Activated gamma-delta T cell (primary cell): ENCODE data around the gene RALGAPA2.

Source experiments
- DNase-seq: peaks from one replicate; lab custom pipeline; 2025; lab: John Stamatoyannopoulos, UW

Gene RALGAPA2

GRCh38 chr20:20629556-20630188 is 82.8 kb downstream of the RALGAPA2 start:
- no peak for DNase-seq

DNA sequence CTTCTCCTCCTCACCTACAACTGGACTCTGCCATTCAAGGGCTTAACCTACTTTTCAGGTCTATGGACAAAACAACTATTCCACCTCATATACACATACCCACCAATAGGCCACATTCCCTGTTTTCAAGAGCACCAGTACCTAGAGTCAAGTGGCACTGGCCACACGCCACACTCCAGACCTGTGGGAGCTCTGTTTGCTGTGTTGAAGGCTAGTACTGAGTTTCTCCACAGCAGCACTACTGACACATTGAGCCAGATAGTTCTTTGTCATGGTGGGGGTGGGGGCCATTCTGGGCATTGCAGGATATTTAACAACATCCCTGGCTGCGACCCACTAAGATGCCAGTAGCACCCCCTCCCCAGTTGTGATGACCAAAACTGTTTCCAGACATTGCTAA is 84.1 kb downstream of the RALGAPA2 start:
- DNase-seq: no peak

DNA sequence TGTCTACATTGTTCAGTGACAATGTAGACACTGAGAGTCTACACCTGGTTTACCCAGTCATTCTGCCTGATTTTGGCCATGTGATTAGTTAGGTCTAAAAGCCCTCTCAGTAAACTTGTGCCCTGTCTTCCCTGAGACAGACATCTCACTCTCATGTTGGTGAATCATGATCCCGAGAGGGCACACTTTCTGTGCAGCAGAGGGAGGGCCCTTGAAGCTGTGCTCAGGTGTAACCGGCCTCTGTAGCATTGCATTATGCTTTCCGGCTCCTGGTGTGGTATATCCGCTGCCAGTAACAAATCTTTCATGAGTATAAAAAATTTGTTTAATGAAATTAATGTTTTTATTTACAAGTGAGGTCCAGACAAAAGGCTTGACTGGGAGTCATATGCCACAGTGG is 85.0 kb downstream of the RALGAPA2 start:
- no peak for DNase-seq

GRCh38 chr20:20624914-20625313 is 87.5 kb downstream of the RALGAPA2 start:
- no peak for DNase-seq

GRCh38 chr20:20621195-20621594 is 91.2 kb downstream of the RALGAPA2 start:
- DNase-seq: no peak

- no peak for DNase-seq
These were observed 98.1 kb downstream of the RALGAPA2 start for GRCh38 chr20:20614391-20614790.

DNA sequence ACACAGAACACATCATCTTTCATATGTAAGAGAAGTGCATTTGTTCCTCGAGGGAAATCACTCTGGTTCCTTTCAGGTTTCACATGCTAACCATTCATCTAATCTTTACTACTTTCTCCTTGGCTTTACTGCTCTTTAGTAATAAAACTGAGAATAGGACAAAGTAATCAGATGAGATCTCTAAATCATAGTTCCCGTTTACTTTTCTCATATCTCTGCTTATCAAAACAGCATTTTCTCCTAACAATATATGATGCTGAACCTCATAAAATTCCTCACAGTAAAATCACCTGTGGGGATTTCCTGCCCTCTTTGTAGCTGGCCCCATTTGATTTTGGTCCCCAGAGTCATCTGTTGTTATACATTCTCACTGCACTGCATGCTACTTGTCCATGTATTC is 100.2 kb downstream of the RALGAPA2 start:
- DNase-seq: no peak

DNA sequence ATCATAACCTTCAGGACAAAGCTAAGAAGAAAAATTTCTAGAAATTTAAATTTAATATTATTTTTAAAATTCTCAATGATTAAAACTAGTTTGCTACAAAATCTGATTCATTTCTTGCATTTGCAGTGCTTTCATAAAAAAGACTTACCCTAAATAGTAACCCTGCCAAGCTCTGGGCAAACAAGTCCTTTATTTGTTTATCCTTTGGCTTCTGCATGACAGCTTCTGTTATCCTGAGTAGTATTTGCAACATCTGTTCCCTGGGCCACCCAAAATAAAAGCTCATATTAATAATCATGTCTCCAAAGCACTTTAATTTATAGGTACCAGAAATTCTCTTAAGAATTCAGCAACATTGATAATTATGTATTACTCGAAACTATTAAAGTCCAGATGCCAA is 101.3 kb downstream of the RALGAPA2 start:
- DNase-seq: no peak

DNA sequence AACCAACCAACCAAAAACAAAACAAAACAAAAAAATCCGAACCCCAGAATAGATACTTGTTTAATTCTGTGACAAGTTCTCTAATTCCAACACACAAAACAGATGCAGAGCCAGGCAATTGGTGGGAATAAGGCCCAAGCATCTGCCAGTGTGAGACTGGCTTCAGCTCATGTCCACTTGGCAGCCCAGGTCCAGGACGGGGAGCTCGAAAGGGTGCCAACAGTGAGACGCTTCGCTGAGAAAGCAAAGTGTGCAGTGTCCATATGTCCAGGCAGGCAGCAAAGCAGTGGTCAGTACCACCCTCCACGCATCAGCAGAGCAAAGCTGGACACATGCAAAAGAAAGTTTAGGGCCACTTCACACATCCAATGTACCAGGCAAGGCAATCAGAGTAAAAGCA is 102.9 kb downstream of the RALGAPA2 start:
- no peak for DNase-seq

- DNase-seq: no peak
These were observed 103.8 kb downstream of the RALGAPA2 start for GRCh38 chr20:20608641-20609040.

DNA sequence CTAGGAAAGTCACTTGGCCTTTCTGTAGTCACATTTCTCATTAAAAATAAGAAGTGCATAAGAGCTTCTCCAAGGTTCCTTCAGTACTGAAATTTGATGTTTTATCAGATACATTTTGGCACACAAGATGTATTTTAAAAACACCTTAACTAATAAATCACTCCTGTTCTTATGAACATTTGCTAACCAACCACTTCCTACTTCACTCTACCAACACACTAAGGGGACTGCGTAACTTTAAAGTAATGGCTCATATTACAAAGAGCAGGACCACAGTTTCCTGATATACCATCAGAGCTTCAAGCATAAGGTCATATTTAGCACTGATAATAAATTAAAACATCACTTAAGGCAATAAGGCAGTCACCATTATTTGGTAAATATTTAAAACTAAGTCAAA is 104.4 kb downstream of the RALGAPA2 start:
- no peak for DNase-seq

DNA sequence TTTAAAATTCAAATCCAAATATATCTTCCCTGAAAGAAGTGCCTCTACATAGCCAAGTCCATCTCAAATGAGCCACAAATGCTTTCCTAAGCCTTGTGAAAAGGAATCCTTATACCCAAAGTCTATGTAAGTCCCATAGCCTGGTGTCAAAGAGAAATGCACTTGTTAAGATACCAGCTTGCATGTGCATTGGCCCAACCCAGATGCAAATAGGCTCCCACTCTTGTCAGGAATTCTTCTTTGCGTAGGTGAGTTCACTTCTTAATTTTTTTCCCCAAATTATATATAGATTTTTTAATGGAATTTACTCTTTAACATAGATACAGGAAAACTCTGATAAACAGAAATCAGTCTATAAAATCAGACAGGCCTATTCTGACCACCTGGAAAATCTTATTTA is 105.6 kb downstream of the RALGAPA2 start:
- DNase-seq: no peak

DNA sequence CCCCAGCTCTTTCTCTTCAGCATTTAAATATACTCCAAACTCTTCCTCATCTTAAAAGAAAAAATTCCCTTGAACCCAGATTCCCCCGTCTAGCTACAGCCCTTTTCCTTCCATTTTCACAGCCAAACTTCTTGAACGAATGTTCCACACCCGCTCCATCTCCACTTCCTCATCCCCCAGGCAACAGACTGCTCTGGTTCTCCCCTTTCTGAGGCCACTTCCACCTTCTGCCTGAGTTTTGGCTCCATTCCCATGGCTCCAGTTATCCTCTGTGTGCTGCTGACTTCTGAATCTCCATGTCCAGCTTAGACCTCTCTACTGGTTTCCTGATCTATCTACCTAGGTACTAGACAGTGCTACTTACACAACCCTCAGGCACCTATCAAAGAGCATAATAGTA is 106.4 kb downstream of the RALGAPA2 start:
- DNase-seq: no peak

DNA sequence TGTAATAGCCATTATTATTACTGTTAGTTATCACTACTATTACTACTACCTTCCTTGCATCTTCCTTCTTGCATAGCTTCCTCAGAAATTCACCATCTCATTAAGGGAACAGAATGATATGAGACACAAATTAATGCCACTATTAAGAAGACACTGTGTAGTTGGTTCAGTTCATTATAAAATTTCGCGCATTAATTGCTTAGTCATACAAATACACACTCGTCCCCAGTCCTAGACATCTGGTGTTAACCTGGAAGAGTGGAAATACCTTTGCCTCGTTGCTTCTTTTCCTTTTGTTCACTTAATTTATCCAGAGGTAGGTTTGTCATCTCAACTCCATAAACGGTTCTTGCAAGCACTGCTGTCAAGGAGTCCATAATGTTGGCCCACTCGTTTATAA is 107.5 kb downstream of the RALGAPA2 start:
- DNase-seq: no peak

DNA sequence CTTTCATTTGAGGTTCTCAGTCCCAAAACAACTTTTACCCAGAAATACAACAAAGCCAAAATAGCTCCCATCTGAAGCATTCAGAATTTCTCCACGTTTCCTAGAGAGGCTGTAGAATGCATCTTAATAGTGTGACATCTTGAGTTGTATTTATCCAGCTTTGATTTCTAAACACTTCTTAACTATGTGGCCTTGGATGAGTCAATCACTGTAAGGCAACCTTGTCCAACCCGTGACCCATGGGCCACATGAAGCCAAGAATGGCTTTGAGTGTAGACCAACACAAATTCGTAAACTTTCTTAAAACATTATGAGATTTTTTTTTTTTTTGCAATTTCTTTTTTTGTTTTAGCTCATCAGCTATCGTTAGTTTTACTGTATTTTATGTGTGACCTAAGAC is 108.1 kb downstream of the RALGAPA2 start:
- no peak for DNase-seq

DNA sequence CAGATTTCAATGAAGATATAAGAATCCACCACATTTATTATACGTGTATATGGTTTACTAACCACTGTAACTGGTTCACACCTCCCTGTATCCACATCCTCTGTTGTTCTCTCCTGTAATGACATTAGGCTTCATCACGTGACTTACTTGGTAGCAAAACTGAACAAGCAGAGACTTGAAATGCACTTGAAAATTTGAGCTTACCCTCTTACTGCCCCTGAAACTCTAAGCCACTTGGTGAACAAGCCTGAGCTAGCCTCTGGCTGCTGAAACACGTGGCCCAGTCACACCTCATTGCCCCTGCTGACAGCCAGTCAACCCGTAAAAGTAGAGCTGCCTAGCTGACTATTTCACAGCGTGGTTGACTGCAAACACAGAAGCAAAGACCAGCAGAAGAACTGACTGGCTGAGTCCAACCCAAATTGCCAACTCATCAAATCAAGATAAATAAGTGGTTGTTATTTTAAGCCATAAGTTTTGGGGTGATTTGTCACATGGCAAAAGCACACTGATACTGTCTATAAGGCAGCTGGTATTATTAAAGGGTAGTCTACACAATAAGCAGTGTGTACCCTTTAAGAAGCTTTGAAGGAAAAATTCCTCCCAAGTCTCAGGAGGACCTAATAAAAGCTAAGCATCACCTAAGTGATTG is 109.0 kb downstream of the RALGAPA2 start:
- no peak for DNase-seq

DNA sequence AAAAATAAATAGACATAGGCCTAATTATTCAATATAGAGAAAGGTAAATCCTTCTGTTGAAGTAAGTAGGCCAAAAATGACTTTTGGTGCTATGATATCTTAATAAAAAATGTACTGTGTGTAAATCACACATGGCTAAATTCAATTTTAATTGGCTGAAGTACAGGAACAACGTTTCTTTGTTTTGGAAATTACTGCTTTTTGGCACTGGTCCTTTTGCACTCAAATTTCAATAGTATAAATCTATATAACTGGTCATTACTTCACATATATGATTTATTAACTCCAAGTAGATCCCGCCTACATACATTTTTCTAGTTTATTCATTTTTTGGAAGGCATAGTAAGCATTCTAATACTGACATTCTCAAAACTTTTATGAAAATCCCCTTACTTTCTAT is 114.5 kb downstream of the RALGAPA2 start:
- no peak for DNase-seq

DNA sequence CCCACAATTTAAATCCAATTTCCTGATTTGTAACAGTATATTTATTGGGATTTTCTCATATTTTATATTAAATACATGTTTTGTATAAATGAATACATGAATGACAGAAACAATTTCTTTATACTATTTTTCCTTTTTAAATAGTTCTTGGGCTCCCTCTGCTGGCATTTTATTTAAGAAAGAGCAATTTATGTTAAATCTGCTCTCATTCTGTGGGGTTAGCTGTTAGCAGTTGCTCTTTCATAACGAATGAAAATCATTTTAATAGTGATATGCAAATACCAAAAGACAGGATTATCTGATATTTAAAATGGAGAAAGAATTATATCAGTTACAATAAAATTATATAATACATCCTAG is 118.3 kb downstream of the RALGAPA2 start:
- DNase-seq: no peak

- DNase-seq: no peak
These were observed 118.8 kb downstream of the RALGAPA2 start for GRCh38 chr20:20593447-20594170.

- DNase-seq: no peak
These were observed 127.3 kb downstream of the RALGAPA2 start for GRCh38 chr20:20585146-20585545.

GRCh38 chr20:20582734-20583133 is 129.7 kb downstream of the RALGAPA2 start:
- DNase-seq: no peak

GRCh38 chr20:20580139-20580538 is 132.3 kb downstream of the RALGAPA2 start:
- no peak for DNase-seq

GRCh38 chr20:20578838-20579237 is 133.6 kb downstream of the RALGAPA2 start:
- no peak for DNase-seq
